Esophagus squamous epithelium (tissue), 5 donors: ENCODE results near the gene TMEM221. TPM values are rescaled to one million over a fixed set of nuclear protein-coding genes. Genes with fewer than 3 reads are reported as not detected.

Experiments
- DNase-seq: peaks from one replicate; lab custom pipeline; 2025; lab: John Stamatoyannopoulos, UW
- H3K27ac ChIP-seq, 4 donors: fragments of 200-600 bp; sonication (generic); one replicate each; pipeline ENCODE4 v1.5.1; 2016 to 2019; ENCODE audit warnings: mild to moderate bottlenecking in 1 of 4
- H3K27me3 ChIP-seq, 4 donors: fragments of 200-600 bp; sonication (generic); 1 replicate in 3 of 4; 2 replicates in 1 of 4; pipeline versions ENCODE4 v1.5.1 to v1.6.0; 2017 to 2021; ENCODE audit warnings: antibody characterized with exemption in 1 of 4
- H3K36me3 ChIP-seq, 3 donors: fragments of 200-600 bp; sonication (generic); one replicate each; pipeline ENCODE4 v1.5.1; 2016 to 2019
- H3K4me1 ChIP-seq, 3 donors: fragments of 200-600 bp; sonication (generic); one replicate each; pipeline ENCODE4 v1.5.1; 2017 to 2019
- H3K4me3 ChIP-seq, 4 donors: fragments of 200-600 bp; sonication (generic); 1 replicate in 3 of 4; 2 replicates in 1 of 4; pipeline ENCODE4 v1.5.1; 2016 to 2019; ENCODE audit warnings: mild to moderate bottlenecking in 2 of 4, moderate library complexity in 1 of 4
- H3K9me3 ChIP-seq, 3 donors: fragments of 200-600 bp; sonication (generic); one replicate each; pipeline ENCODE4 v1.5.1; 2016 to 2019
- CTCF ChIP-seq, 6 experiments: fragments of 450-650 bp in 4 of 6; fragments of 200-600 bp in 2 of 6; sonication (generic) in 2 of 6; IDR thresholded peaks; one replicate each; pipeline ENCODE4 v1.5.1; 2016 to 2019; ENCODE audit warnings: antibody characterized with exemption in 6 of 6, mild to moderate bottlenecking in 4 of 6, moderate library complexity in 4 of 6
- POLR2A ChIP-seq, 4 donors: fragments of 450-650 bp; IDR thresholded peaks; one replicate each; pipeline ENCODE4 v1.6.1; 2017; ENCODE audit warnings: antibody characterized with exemption in 4 of 4, mild to moderate bottlenecking in 4 of 4, moderate library complexity in 3 of 4
- WGBS, 2 donors: methylation state at CpG; one replicate each; pipeline ENCODE4 v1.1.5; 2018; 5-methylcytosine and 5-hydroxymethylcytosine counted together
- intact Hi-C: fragments of 100-400 bp; cut with DNase I; formaldehyde crosslinking; loops from one replicate; pipeline ENCODE4 v1.15.0; 2022
- total RNA-seq, 4 donors: library from RNA; depleted of rRNA; stranded (reverse); fragments of >200 nt; gene quantifications; one replicate each; pipeline ENCODE4 v1.1.0, GENCODE V29; 2016
- donor health status: DM: yes; HTN: yes; CAD: no.

Gene TMEM221
- total RNA-seq, 4 donors from 2014 or later, result 0.19 to 0.26 TPM; not detected in 2

GRCh38 chr19:17491287-17491686, 42.8 kb upstream of the TMEM221 start:
- TF ChIP-seq POLR2A (IDR thresholded peaks at IDR 0.05), result no peak
- TF ChIP-seq CTCF (IDR thresholded peaks at IDR 0.05), result no peak
- Histone ChIP-seq H3K9me3 (no peaks in the 10 kb centered on the region), H3K36me3 (peaks cover 0 to 20% (median 0%) of the 10 kb centered on the region in 3 donors), H3K27ac (peak overlapping the region in 1 of 4 donors; percentile 9), H3K4me3 (no peak overlapping the region), H3K4me1 (peaks cover 0 to 31% (median 12%) of the 10 kb centered on the region in 3 donors), H3K27me3 (no peaks in the 10 kb centered on the region)
- 94 to 96% methylated on average over 5 of the region's 5 CpGs for WGBS, 2 donors
- intact Hi-C loops, result no loop called here
- no peak for DNase-seq

GRCh38 chr19:17490411-17490810, 41.9 kb upstream of the TMEM221 start:
- Histone ChIP-seq H3K4me3 (no peak overlapping the region), H3K36me3 (peaks cover 0 to 22% (median 0%) of the 10 kb centered on the region in 3 donors), H3K4me1 (peaks cover 0 to 26% (median 12%) of the 10 kb centered on the region in 3 donors), H3K27me3 (no peaks in the 10 kb centered on the region), H3K9me3 (no peaks in the 10 kb centered on the region), H3K27ac (peak overlapping the region in 1 of 4 donors; percentile 9)
- 66 to 70% methylated on average over 4 of the region's 4 CpGs for WGBS, 2 donors
- no peak for DNase-seq
- no peak for TF ChIP-seq CTCF (IDR thresholded peaks at IDR 0.05)
- TF ChIP-seq POLR2A (IDR thresholded peaks at IDR 0.05), result no peak
- intact Hi-C loops, result no loop called here

GRCh38 chr19:17489392-17490030, 41.0 kb upstream of the TMEM221 start:
- H3K4me1 ChIP-seq, result peaks cover 0 to 26% (median 12%) of the 10 kb centered on the region in 3 donors
- H3K27me3 ChIP-seq, result no peaks in the 10 kb centered on the region
- peak overlapping the region in 3 of 4 donors; percentile 23 to 45 (median 44) for H3K27ac ChIP-seq
- no peaks in the 10 kb centered on the region for H3K9me3 ChIP-seq
- H3K36me3 ChIP-seq, result peaks cover 0 to 22% (median 0%) of the 10 kb centered on the region in 3 donors
- no peak for DNase-seq
- no peak for TF ChIP-seq CTCF (IDR thresholded peaks at IDR 0.05)
- no peak for TF ChIP-seq POLR2A (IDR thresholded peaks at IDR 0.05)
- WGBS, 2 donors, result 74 to 87% methylated on average over 7 to 8 of the region's 9 CpGs
- no peak overlapping the region for H3K4me3 ChIP-seq
- intact Hi-C loops, result no loop called here

DNA sequence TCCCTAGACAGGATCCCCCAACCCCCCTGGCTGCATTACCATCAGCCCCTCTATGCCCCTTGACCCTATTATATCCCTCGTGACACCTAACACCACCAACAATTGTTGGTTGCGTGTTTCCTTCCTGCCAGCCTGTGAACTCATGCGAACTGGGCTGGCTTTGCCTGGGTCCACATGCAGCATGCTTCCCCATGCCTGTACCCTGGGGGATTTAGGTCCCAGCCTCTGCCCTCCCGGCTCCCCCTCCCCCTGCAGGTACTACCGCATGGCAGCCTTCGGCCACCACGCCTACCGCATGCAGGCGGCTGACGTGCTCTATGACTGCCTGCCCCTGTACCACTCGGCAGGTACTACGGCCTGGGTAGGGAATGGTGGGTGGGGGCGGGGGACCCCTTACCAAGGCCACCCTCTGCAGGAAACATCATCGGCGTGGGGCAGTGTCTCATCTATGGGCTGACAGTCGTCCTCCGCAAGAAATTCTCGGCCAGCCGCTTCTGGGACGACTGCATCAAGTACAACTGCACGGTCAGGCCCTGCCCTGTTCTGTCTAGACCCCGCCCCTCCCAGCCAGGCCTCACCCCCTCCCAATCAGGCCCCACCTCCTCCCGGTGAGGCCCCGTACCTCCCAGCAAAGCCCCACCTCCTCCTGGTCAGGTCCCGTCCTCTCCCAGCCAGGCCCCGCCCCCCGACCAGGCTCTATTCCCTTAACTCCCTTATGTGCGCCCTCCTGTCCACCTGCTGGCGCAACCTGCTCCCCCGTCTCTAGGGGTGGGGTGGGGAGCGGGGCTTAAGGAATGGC, 40.3 kb upstream of the TMEM221 start:
- Histone ChIP-seq H3K4me1 (peaks cover 0 to 26% (median 12%) of the 10 kb centered on the region in 3 donors), H3K4me3 (peak overlapping the region in 3 of 4 donors; percentile 22 to 40 (median 30)), H3K27me3 (no peaks in the 10 kb centered on the region), H3K27ac (peak overlapping the region in 3 of 4 donors; percentile 25 to 45 (median 44)), H3K9me3 (no peaks in the 10 kb centered on the region), H3K36me3 (peaks cover 0 to 25% (median 0%) of the 10 kb centered on the region in 3 donors)
- DNase-seq, result no peak
- intact Hi-C loops, result no loop called here
- 34 to 62% methylated on average over 13 to 19 of the region's 31 CpGs for WGBS, 2 donors
- TF ChIP-seq CTCF (IDR thresholded peaks at IDR 0.05), result peak in 2 of 6 experiments; percentile 19 to 28
- TF ChIP-seq POLR2A (IDR thresholded peaks at IDR 0.05), result no peak
